GM18858 (cell line): Measurements from ENCODE around the gene TBC1D17.
A peak's percentile ranks its signal among the peaks of the same experiment; 100 is the strongest.
"Not testable (repeated sequence)": the region's sequence is repeated elsewhere in the genome, so short reads cannot be mapped to it uniquely, and the experiment has no call there.

ENCODE experiments used
- ATAC-seq: cut with Tn5 transposase; IDR thresholded peaks from one replicate; pipeline ENCODE4 v1.9.1; 2021; ENCODE audit not compliant: unreplicated experiment

The TBC1D17 gene

DNA sequence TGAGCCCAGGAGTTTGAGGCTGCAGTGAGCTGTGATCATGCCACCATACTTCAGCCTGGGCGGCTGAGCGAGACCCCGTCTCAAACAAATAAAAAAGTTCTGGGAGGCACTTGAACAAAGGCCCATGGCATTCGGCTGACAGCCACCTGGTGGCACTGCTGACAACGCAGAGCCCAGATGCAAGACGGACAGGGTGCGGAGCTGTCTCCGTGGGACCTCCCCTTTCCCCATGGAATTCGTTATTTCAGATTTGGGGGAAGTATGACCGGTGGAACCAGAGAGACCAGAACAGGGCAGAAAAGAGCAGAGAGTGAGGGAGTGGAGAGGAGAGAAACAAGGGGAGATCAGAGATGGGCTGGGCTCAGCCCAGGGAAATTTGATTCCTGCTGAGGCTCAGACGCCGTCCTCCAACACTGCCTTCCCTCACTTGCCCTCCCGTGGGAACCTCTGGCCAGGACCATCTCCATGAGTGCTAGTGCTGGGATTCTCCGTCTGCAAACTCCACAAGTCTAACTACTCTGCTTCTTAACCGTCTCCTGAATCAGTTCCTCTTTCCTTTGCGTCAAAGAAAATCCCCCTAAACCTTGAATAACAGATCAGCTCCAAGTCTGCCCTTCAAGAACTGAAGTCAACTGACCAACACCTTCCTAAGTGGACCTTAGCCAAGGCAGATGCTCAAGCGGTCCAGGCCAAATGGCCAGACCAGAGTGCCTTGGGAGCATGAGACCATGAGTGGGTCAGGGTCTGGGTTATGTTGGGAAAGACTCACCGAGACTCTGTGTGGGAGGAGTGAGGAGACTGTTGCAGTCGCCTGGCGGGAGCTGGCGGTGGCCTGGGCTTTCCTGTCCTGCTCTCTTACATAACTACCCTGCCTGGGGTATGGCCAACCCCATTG is 39.6 kb downstream of the TBC1D17 start:
- ATAC-seq: no peak

DNA sequence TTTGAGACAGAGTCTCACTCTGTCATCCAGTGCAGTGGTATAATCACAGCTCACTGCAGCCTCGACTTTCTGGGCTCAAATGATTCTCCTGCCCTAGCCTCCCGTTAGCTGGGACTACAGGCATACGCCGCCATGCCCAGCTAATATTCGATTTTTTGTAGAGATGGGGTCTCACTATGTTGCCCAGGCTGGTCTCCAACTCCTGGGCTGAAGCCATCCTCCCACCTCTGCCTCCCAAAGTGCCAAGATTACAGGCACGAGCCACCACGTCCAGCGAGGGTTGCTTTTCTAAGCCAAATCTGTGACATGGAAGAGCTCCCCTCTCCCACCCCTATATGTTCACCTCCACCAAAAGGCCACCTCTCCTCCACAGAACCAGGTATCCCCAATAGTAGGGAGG is 40.6 kb downstream of the TBC1D17 start:
- no peak for ATAC-seq

DNA sequence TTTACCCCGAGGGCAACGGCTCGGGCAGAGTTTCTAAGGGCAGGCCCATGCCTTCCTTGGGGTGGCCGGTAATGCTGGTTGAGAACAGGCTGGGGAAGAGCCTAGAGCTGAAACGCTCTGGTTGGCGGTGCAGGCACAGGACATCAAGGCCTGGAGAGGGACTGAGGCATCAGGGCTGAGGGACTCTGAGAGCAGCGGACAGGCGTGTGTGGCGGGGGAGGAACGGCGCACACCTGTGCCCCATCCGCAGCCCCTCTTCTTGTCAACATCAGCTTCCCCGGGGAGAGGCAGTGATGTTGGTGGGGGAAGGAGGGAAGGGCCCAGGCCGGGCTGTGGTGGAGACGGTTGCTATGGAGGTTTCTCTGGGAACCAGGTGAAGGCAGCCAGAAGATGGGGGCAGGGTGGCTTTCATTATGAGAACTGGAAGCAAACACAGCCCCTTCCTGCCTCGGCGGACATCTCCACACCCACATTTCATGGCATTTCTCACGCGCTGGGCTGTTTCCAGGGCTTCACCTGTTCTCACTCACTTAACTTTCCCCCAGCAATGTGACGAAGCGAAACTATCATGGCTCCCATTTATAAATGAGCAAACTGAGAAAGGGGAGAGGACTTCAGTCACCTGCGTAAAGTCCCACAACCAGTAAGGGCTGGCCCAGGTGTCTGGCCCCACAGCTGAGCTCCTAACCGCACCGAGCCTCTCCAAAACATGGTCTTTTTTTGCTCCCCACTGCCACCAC is 43.3 kb downstream of the TBC1D17 start:
- ATAC-seq: no peak

DNA sequence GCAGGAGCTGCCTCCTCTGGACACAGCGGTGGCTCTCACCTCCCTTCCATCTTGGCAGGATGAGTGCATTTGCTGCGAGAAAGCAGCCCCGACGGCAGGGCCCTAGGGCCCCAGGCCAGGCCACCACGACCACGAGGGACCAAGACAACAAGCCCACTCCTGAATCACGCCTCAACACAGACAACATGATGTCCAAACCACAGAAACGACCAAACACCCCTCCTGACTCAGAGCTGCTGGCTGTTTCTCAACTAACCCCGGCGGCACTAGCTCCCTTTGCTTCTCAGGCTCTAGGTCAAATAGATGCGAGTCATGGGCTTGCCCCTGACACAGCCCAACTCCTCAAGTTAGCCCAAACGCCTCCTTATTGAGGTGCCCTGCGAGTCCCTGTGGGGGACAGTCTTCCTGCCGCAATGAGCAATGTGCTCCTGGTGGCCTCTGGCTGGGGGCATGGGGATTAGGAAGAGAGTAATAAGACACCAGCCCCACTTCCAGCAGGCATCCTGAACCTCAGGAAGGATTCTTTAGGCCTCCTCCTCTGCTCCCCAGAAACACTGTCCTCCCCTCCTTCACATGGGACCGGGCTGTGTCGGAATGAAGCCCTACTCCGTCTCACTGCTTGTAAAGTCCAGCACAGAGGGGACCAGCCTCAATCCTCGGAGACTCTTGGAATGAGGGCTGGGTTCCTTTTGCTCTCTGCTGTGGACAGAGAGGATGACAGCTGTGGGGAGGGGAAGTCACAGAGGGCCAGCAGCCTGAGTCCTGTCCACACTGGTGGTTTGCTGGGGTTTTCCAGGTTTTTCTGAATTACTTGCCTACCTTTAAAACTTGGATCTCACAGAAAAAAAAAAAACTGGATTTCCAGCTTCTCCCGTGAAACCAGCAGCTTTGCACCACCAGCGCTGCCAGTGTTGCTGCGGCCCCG is 44.6 kb downstream of the TBC1D17 start:
- ATAC-seq: no peak

DNA sequence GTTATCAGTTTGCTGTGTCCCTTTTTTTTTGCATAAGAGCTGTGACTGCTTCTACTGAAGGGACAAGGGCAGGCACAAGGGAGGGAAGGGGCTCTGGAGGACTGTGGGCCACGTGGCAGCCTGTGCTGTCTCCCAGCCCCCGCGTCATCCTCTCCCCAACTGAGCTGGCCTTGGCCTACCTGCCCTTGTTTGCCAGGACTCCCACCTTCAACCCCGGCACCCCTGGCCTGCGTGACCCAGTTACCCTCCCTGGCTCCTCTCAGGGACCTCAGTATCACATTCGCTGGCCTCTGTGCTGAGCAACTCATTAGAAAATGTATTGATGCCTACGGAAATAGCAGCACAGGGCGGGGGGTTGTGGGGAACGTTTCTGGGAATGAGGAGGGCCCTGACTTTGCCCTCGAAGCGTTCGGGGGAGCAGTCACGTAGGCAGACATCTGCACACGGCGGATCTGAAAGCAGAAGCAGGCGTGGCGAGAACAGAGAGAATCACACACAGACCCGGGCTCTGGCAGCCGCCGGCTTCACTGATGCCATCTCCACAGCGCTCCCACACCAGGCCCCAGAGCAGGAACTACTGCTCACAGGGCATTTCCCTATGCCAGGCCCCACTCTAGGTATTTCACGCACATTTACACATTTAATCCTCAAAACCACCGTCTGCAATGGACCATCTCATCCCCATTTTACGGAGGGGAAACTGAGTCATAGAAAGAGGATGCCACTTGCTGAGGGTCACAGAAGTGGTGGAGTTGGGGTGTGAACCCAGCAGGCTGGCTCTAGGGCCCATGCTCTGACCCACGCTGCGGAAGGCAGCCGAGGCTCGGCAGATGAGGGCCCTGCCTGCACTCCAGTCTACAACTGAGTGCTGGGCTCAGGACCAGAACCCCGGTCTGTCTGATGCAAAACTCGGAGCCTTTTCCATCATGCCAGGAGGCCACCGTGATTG is 45.8 kb downstream of the TBC1D17 start:
- no peak for ATAC-seq

DNA sequence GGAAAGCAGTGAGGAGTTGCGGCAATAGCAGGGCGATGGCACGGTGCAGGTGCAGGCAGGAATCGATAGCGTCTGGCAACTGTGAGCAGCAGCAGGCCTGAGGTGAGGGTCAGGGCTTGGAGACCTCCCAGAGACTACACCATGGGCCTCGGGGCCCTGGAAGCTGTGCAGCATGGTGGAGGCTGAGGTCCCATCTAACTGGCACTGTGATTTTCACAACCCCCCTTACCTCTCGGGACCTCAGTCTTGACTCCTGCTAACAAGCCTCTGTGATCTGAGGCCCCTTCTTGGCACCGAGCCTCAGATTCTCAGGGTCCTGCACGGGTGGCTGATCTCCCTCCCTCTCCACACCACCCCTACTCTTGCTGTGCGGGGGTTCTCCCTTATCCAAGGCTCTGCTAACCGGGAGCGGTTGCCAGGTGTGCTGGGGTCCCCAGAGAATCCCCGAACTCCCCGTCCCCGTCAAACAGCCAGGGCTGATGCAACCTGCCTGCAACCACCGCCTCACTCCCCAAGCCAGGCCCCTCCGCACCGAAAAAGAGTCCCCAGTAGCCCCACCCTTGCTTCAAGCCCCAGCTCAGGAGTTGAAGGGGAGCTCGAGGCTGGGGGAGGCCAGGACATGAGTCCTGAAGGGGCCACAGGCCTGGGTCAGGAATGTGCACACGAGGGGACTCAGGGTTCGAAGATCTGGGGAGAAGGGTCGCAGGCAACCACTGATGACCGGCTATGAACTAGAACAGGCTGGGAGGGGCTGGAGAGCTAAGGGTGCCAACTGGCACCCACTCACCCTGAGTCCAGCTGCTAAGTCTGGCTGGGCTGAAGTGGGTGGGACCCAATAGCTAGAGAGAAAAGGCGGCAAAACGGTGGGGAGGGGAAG is 46.7 kb downstream of the TBC1D17 start:
- ATAC-seq: no peak

DNA sequence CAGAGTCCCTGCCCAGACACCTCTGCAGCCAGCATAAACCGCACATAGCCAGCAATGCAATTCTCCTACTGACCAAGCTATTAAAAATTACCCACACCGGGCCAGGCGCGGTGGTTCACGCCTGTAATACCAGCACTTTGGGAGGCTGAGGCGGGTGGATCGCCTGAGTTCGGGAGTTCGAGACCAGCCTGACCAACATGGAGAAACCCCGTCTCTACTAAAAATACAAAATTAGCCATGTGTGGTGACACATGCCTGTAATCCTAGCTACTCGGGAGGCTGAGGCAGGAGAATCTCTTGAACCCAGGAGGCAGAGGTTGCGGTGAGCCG is 47.3 kb downstream of the TBC1D17 start:
- ATAC-seq: not testable (repeated sequence)

DNA sequence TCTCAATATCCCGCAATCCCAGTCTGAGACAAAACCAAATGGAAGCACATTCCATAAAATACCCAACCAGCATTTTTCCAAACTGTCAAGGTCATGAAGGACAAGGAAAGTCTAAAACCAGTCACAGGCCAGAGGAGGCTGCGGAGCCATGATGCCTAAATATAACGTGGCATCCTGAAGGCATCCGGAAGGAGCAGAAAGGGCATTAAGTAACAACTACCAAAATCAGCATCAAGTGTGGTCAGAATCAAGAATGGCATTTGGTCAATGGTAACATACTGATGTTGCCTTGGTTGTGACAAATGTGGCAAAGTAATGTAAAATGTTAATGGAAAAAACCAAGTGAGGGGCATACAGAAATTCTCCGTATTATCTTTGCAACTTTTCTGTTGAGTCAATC is 48.0 kb downstream of the TBC1D17 start:
- no peak for ATAC-seq

DNA sequence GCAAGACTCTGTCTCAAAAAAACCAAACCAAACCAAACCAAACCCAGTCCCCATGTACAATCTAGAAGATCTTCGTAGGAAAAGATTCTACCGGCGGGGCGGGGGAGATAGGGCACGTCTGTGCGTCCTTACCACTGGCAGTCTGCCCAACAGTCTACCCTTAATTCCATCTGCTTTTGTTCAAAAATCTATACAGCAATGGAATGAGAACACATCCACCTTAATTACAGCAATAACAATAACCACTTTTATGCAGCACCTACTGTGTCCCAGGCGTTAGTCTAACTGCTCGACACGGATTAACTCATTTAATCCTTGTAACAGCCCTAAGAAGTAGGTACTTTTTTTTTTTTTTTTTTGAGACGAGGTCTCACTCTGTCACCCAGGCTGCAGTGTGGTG is 49.0 kb downstream of the TBC1D17 start:
- no peak for ATAC-seq

DNA sequence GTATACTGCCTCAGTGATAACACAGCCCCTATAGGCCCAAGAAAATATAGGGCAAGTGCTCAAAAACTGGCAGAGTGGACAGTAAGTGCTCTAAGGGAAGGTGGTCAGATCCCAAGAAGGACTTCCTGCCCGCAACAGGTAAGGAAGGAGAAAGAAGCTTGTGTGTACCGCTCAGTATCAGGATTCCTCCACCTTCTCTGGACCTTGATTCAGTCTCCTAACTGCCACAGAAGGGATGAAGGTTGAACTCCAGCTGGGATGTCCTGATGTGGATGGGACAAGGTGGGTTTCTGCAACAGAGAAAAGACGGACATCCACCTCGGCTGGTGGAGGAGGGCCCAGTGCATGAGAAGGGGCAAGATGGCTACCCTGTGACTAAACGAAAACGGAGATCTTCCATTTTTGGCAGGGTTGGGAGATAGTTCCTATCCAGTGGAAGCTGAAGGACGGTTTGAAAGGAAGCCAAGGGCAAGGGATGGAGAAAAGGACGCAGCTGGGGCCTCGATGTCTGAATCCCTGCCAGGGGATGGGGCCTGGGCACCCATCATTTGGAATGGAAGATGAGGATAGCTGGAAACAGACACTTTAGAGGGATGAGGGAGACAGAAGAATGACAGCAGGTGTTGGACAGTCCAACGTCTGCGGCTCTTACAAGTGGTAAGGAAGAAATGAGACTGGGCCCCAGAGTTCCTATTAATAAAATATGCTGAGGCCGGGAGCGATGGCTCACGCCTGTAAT is 50.2 kb downstream of the TBC1D17 start:
- ATAC-seq: no peak

DNA sequence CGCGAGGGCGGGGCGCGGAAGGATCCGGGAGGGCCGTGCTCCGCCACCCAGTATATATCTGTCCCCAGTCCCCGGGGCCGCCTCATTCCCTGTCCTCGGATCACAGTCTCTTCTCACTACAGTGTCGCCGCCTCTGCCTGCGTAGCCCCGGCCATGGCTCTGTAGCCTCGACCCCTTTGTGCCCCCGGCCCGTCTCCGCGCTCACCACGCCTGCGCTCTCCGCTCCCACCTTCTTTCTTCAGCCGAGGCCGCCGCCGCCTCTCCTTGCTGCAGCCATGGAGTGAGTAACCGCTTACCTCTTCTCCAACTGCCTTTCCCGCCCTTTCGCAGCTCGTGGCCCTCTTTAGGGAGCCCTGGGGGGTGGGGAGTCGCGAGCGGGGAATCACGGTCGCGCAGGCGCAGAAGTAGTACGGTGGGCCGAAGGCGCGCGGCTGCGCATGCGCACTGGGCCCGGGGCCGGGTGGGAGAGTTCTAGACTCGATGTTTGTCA is 51.7 kb downstream of the TBC1D17 start, which contains the start of the genes ATF5 and NUP62:
Gene ATF5 (plus strand): TSS at position 85 of the 490 bp plus-strand sequence. CDS start 1,646 bp downstream, outside the sequence.
Gene NUP62 (minus strand): TSS at position 384 of the 490 bp plus-strand sequence. CDS start 19,697 bp downstream, outside the sequence.
- peak; percentile 12 for ATAC-seq

DNA sequence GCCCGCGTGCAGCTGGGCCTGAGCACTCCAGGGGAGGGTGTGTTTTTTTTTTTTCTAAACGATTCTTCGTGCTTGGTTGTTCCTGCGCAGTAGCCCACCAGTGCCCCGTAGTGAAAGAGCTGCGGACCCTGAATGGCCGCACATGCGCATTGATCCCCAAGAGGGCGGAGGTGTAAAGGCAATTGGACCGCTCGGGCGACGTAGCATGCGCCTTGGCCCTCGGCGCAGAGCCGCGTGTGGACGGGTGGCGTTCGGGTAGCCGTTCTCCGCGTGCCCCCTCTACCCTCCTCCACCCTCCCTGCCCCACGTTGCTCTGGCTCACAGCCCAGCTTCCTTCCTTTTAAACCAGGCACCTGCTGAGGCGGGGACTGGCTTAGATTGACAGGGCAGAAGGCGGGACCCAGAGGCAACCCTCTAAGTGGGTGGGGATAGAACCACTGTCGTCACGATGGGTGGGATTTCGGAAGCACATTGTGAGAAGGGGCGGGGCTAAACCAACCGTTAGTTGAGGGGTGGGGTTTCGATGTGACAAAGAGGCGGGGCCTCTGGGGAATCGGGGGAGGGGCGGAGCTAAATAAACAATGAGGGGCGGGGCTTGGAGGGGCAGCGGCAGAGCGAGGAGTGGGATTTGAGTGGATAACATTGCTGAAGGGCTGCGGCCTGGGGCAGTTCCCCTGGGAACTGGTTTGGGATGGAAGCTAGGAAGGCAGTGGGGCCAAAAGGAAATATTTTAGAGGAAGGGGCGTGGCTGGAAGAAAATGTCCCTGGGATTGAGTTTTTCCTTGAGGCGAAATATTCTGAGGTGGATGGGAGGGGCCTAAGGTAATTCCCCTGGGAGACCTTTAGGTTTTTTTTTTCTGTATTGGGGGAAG is 52.3 kb downstream of the TBC1D17 start:
- ATAC-seq: peak; percentile 59

DNA sequence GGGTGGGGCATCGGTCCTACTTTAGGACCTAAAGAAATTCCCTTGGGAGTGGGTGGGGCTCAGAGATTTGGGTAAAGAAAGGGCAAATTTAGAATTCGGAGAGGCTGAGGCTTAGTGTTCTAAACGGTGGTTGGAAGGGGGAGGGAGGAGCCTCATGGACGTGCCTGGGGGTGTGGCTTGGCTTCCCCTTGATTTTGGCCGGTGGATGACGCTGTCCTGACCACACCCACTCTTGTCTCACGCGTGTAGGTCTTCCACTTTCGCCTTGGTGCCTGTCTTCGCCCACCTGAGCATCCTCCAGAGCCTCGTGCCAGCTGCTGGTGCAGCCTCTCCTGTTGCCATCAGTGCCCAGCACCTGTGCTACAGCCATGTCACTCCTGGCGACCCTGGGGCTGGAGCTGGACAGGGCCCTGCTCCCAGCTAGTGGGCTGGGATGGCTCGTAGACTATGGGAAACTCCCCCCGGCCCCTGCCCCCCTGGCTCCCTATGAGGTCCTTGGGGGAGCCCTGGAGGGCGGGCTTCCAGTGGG is 53.0 kb downstream of the TBC1D17 start:
- no peak for ATAC-seq

DNA sequence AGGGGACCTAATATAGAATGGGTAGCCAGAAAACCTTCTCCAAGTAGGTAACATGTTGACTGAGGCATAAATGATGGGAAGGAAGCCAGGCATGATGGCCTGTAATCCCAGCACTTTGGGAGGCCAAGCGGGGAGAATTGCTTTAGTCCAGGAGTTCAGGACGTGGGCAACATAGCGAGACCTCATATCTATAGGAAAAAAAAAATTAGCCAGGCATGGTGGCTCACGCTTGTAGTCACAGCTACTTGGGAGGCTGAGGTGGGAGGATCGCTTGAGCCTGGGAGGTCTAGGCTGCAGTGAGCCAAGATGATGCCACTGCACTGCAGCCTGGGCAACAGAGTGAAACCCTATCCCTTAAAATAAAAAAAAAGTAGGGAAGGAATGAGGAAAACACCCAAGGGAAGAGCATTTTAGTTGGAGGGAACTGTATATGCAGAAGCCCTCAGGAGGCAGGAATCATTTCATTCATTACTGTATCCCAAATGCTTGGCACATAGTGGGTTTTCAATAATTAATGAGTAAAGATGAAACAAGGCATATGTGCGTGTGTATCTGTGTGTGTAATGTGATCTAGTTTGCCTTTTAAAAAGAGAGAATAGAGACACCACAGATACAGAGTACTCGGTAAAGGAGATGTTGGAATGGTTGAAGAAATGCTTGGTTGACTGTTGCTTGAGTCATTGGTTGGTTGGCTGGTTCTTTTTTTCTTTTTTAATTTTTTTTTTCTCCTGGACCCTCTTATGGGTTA is 54.0 kb downstream of the TBC1D17 start:
- ATAC-seq: no peak

DNA sequence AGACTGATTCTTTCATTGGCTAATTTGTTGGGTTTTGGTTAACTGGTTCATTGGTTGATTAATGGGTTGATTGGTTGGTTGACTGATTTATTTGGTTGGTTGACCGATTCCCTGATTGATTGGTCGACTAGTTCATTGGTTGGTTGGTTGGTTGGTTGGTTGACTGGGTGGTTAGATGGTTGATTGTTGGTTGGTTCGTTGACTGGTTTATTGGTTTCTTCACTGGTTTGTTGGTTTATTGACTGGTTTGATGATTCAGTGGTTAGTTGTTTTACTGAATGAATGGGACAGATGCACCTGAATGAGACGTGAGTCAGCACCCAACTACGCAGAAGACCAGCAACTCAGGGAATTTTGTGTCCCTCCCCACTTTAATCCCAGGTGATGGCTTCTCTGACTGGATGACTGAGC is 54.5 kb downstream of the TBC1D17 start:
- no peak for ATAC-seq

DNA sequence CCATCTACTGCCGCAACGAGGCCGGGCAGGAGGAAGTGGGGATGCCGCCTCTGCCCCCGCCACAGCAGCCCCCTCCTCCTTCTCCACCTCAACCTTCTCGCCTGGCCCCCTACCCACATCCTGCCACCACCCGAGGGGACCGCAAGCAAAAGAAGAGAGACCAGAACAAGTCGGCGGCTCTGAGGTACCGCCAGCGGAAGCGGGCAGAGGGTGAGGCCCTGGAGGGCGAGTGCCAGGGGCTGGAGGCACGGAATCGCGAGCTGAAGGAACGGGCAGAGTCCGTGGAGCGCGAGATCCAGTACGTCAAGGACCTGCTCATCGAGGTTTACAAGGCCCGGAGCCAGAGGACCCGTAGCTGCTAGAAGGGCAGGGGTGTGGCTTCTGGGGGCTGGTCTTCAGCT is 55.2 kb downstream of the TBC1D17 start:
- ATAC-seq: no peak
